Cardiac muscle cell (in vitro differentiated cells and primary cell): Measurements from ENCODE around the gene BPIFB1. TPM values are rescaled to one million over a fixed set of nuclear protein-coding genes. Genes with fewer than 3 reads are reported as not detected.

Experiments used
- DNase-seq, 2 donors: peaks; one replicate each; pipeline versions ENCODE4 v3.0.0 to v3.0.0-alpha.2; 2010 to 2017; ENCODE audit warnings: low read depth in 1 of 2, low spot score in 1 of 2
- H3K27ac ChIP-seq: fragments of 200-600 bp; sonication (generic); 2 replicates; pipeline ENCODE4 v1.5.1; 2016
- H3K27me3 ChIP-seq: fragments of 200-600 bp; sonication (generic); 2 replicates; pipeline ENCODE4 v1.6.0; 2016; ENCODE audit warnings: control low read depth
- H3K36me3 ChIP-seq: fragments of 200-600 bp; sonication (generic); 2 replicates; pipeline ENCODE4 v1.5.1; 2016; ENCODE audit warnings: control low read depth
- H3K4me1 ChIP-seq: fragments of 200-600 bp; sonication (generic); 2 replicates; pipeline ENCODE4 v1.8.1; 2017; ENCODE audit warnings: low read depth, mild to moderate bottlenecking, mixed run types
- H3K4me3 ChIP-seq: fragments of 200-600 bp; sonication (generic); 2 replicates; pipeline ENCODE4 v1.5.1; 2016; ENCODE audit warnings: mild to moderate bottlenecking
- H3K9me3 ChIP-seq: fragments of 200-600 bp; sonication (generic); 2 replicates; pipeline ENCODE4 v1.5.1; 2017; ENCODE audit warnings: low read depth, mild to moderate bottlenecking, control low read depth
- CTCF ChIP-seq: IDR thresholded peaks from 2 replicates; pipeline ENCODE4 v1.5.1; 2012; ENCODE audit warnings: low read depth, mild to moderate bottlenecking, low read length
- polyA plus RNA-seq: library from polyadenylated mRNA; unstranded; fragments of >200 nt; fragmentation: Nextera tagmentation; extraction: Ambion mirVana; gene quantifications from 2 replicates; pipeline ENCODE4 v1.2.1, GENCODE V29; 2016
- total RNA-seq: library from RNA; depleted of rRNA; stranded (reverse); fragments of >200 nt; gene quantifications from 2 replicates; pipeline ENCODE4 v1.2.3, GENCODE V29; 2016

The BPIFB1 gene
- total and polyA plus RNA-seq, 2 experiments from 2014 or later: not detected

- Histone ChIP-seq H3K4me3 (no peak overlapping the region), H3K27me3 (no peaks in the 10 kb centered on the region), H3K27ac (no peak overlapping the region), H3K4me1 (no peaks in the 10 kb centered on the region), H3K36me3 (no peaks in the 10 kb centered on the region), H3K9me3 (no peaks in the 10 kb centered on the region)
- no peak for DNase-seq
- TF ChIP-seq CTCF: no peak
These were observed 34.5 kb downstream of the BPIFB1 start for GRCh38 chr20:33317424-33318095.

GRCh38 chr20:33318096-33318429, 35.0 kb downstream of the BPIFB1 start:
- no peaks in the 10 kb centered on the region for H3K9me3 ChIP-seq
- no peak for TF ChIP-seq CTCF
- no peak for DNase-seq
- H3K27ac ChIP-seq: no peak overlapping the region
- no peak overlapping the region for H3K4me3 ChIP-seq
- H3K27me3 ChIP-seq: no peaks in the 10 kb centered on the region
- H3K4me1 ChIP-seq: no peaks in the 10 kb centered on the region
- H3K36me3 ChIP-seq: no peaks in the 10 kb centered on the region

- Histone ChIP-seq H3K36me3 (no peaks in the 10 kb centered on the region), H3K27ac (no peak overlapping the region), H3K4me3 (no peak overlapping the region), H3K9me3 (no peaks in the 10 kb centered on the region), H3K4me1 (no peaks in the 10 kb centered on the region), H3K27me3 (no peaks in the 10 kb centered on the region)
- DNase-seq: no peak
- TF ChIP-seq CTCF: no peak
These were observed 37.0 kb downstream of the BPIFB1 start for GRCh38 chr20:33320006-33320405.

GRCh38 chr20:33322456-33322855, 39.4 kb downstream of the BPIFB1 start:
- Histone ChIP-seq H3K36me3 (no peaks in the 10 kb centered on the region), H3K9me3 (no peaks in the 10 kb centered on the region), H3K27me3 (no peaks in the 10 kb centered on the region), H3K27ac (no peak overlapping the region), H3K4me1 (no peaks in the 10 kb centered on the region), H3K4me3 (no peak overlapping the region)
- no peak for DNase-seq
- no peak for TF ChIP-seq CTCF

GRCh38 chr20:33323236-33323635, 40.2 kb downstream of the BPIFB1 start:
- H3K36me3 ChIP-seq: no peaks in the 10 kb centered on the region
- no peak for TF ChIP-seq CTCF
- no peak overlapping the region for H3K27ac ChIP-seq
- no peaks in the 10 kb centered on the region for H3K27me3 ChIP-seq
- no peaks in the 10 kb centered on the region for H3K9me3 ChIP-seq
- no peak overlapping the region for H3K4me3 ChIP-seq
- DNase-seq: no peak
- H3K4me1 ChIP-seq: no peaks in the 10 kb centered on the region
